C4-2B (cell line): ENCODE measurements around the gene CDCA5.

Source experiments
- CTCF ChIP-seq: fragments of 450-650 bp; conservative IDR thresholded peaks from 2 replicates; pipeline ENCODE4 v1.5.1; 2017; ENCODE audit warnings: mild to moderate bottlenecking
- ZFX ChIP-seq: fragments of 450-650 bp; IDR thresholded peaks from 2 replicates; pipeline ENCODE4 v1.6.1; 2017

GRCh38 chr11:65119670-65119995, 35.8 kb upstream of the CDCA5 start:
- TF ChIP-seq CTCF (no peak), ZFX (no peak)
